ENCODE data around the gene USP49. TPM values are rescaled to one million over a fixed set of nuclear protein-coding genes. Genes with fewer than 3 reads are reported as not detected.
A peak's percentile ranks its signal among the peaks of the same experiment; 100 is the strongest.
"Not testable (repeated sequence)": the region's sequence is repeated elsewhere in the genome, so short reads cannot be mapped to it uniquely, and the experiment has no call there.

USP49 gene
- total and polyA plus RNA-seq, 12 donors: 0.58 to 2.0 (median 1.7) TPM

GRCh38 chr6:41813956-41814355, 81.2 kb downstream of the USP49 start:
- Histone ChIP-seq H3K4me1 (peaks cover 0 to 14% (median 4%) of the 10 kb centered on the region in 9 donors), H3K36me3 (no peaks in the 10 kb centered on the region), H3K9me3 (no peaks in the 10 kb centered on the region), H3K27me3 (no peaks in the 10 kb centered on the region), H3K4me3 (no peak overlapping the region), H3K27ac (peak overlapping the region in 3 of 10 donors; percentile 14 to 31 (median 19))
- no peak for TF ChIP-seq CTCF (IDR thresholded peaks at IDR 0.05)
- WGBS, 2 donors: 54 to 68% methylated on average over 2 of the region's 2 CpGs
- intact Hi-C loops (cut with DNase I): no loop called here
- DNase-seq: no peak
- peak in 2 of 8 donors; percentile 53 to 85 for ATAC-seq

- no peak for TF ChIP-seq CTCF (IDR thresholded peaks at IDR 0.05)
- Histone ChIP-seq H3K27me3 (no peaks in the 10 kb centered on the region), H3K4me1 (peaks cover 0 to 14% (median 4%) of the 10 kb centered on the region in 9 donors), H3K4me3 (no peak overlapping the region), H3K36me3 (no peaks in the 10 kb centered on the region), H3K27ac (peak overlapping the region in 4 of 10 donors; percentile 14 to 31 (median 24)), H3K9me3 (no peaks in the 10 kb centered on the region)
- no peak for DNase-seq
- 95% methylated on average over 2 of the region's 2 CpGs for WGBS, 2 donors
- intact Hi-C loops (cut with DNase I): no loop called here
- no peak for ATAC-seq
Observed at GRCh38 chr6:41813469-41813868, 81.7 kb downstream of the USP49 start.

DNA sequence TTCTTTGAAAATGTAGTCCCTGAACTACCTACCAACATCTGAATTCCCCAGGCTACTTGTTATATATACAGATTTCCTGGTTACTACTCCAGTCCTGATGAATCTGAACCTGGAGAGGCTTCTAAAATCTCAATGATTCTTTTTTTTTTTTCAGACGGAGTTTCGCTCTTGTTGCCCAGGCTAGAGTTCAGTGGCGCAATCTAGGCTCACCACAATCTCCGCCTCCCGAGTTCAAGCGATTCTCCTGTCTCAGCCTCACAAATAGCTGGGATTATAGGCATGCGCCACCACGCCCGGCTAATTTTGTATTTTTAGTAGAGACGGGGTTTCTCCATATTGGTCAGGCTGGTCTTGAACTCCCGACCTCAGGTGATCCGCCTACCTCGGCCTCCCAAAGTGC, 83.2 kb downstream of the USP49 start:
- DNase-seq; H3K4me3 ChIP-seq; H3K9me3 ChIP-seq; intact Hi-C loops (cut with DNase I); ATAC-seq; H3K36me3 ChIP-seq; H3K27ac ChIP-seq; H3K27me3 ChIP-seq: not testable (repeated sequence)
- H3K4me1 ChIP-seq: peaks cover 0 to 14% (median 4%) of the 10 kb centered on the region in 9 donors
- 96 to 97% methylated on average over 13 of the region's 13 CpGs for WGBS, 2 donors

DNA sequence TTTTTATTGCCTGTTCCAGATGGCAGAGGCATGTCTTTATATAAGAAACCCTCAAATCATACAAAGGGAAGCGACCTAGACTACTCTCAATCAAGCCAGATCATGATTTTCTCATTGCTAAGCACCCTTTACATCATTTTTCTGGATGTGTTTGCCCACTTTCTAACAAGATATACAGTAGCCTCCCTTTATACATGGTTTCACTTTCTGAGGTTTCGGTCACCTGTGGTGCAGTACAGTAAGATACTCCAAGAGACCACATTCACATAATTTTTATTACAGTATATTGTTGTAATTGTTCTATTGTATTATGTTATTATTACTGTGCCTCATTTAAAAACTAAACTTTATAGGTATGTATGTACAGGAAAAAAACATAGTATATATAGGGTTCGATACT, 84.1 kb downstream of the USP49 start:
- DNase-seq: no peak
- intact Hi-C loops (cut with DNase I): no loop called here
- TF ChIP-seq CTCF (IDR thresholded peaks at IDR 0.05): no peak
- Histone ChIP-seq H3K27me3 (no peaks in the 10 kb centered on the region), H3K4me3 (no peak overlapping the region), H3K9me3 (no peaks in the 10 kb centered on the region), H3K36me3 (peaks cover 0 to 7% (median 4%) of the 10 kb centered on the region in 9 donors), H3K4me1 (peaks cover 0 to 13% (median 4%) of the 10 kb centered on the region in 9 donors), H3K27ac (no peak overlapping the region)
- ATAC-seq: no peak
- WGBS, 2 donors: 96% methylated on average over 3 of the region's 3 CpGs

DNA sequence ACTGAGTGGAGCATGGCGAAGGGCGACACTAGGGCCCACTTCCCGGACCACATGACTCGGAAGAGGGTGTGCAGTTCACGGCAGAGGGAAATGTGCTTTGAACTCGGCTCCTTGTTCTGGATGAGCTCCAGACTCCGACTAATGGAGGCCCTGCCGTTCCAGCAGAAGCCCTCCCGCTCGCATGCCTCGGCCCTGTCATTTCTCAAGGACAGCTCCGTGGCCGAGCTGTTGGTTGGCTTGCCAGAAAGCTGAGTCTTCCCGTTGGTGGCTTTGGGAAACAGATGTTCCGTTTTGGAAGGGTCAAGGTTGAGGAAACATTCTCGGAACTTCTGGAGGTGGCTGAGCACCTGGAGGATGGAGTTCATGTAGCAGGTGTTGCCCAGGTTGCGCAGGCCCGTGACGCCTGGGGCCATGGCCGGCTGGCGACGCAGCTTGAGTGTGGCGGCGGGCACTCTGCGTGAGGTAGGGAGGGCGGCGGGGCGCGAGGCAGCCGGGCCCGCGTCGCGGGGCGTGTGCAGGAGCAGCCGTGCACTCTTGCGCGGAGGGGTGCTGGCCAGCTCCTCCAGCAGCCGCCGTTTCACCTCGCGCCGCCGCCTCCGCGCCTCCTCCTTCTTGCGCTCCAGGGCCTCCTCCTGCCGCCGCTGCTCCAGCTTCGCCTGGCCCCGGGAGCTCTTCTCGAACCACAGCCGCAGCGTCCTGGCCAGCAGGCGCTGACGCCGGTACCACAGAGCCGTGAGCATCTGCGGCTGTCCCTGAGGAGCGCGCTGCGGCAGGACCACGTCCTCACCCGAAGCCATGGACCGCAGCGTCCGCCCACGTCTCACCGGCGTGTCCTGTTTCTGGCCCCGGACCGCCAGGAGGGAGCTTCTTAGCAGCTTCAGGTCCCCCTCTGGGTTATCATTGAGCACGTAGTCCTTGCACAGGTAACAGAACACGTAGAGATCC, 89.1 kb downstream of the USP49 start:
- H3K27me3 ChIP-seq: no peaks in the 10 kb centered on the region
- intact Hi-C loops (cut with DNase I): no loop called here
- H3K9me3 ChIP-seq: no peaks in the 10 kb centered on the region
- ATAC-seq (peak in 1 of 8 donors; percentile 74), DNase-seq (no peak)
- H3K36me3 ChIP-seq: peaks cover 0 to 22% (median 8%) of the 10 kb centered on the region in 9 donors
- no peak for TF ChIP-seq CTCF (IDR thresholded peaks at IDR 0.05)
- H3K27ac ChIP-seq: no peak overlapping the region
- no peak overlapping the region for H3K4me3 ChIP-seq
- 93% methylated on average over 73 to 74 of the region's 74 CpGs for WGBS, 2 donors
- peaks cover 0 to 8% (median 0%) of the 10 kb centered on the region in 9 donors for H3K4me1 ChIP-seq

Measured in heart right ventricle (tissue), 16 donors.